ENCODE results near the gene MYO1F.

DNA sequence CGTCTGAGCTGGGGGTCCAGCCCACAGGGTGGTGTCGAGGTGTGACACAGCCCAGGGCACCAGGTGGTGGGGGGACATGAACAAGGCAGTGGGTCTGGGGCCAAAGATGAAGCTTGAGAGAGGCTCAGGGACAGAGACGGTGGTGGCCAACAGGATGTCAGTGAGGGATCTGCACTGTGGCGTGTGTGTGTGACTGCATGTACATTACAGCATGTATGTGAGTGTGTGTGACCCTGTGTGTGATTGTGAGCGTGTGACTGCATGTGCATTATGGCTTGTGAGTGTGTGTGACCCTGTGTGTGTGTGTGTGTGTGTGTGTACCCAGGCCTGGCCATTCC lies 31.7 kb upstream of the MYO1F start:
- TF ChIP-seq SUZ12 (IDR thresholded peaks at IDR 0.05), result no peak
- TF ChIP-seq LEF1 (IDR thresholded peaks at IDR 0.05; ENCODE audit: borderline replicate concordance), result no peak
- no peak for TF ChIP-seq HDGF (IDR thresholded peaks at IDR 0.05; ENCODE audit: borderline replicate concordance)
- no peak for TF ChIP-seq BHLHE40 (IDR thresholded peaks at IDR 0.05; ENCODE audit: borderline replicate concordance)
- no peak for TF ChIP-seq SP1 (IDR thresholded peaks at IDR 0.05)
- no peak for TF ChIP-seq TARDBP (IDR thresholded peaks at IDR 0.05)
- TF ChIP-seq FOXM1 (IDR thresholded peaks at IDR 0.05; ENCODE audit: borderline replicate concordance), result no peak
- no peak for TF ChIP-seq ELF4 (IDR thresholded peaks at IDR 0.05)
- TF ChIP-seq ARNT (IDR thresholded peaks at IDR 0.05), result no peak
- TF ChIP-seq FOXA1 (IDR thresholded peaks at IDR 0.05), result no peak
- TF ChIP-seq L3MBTL2 (conservative IDR thresholded peaks at IDR 0.05), result no peak
- TF ChIP-seq, protein P1, sequence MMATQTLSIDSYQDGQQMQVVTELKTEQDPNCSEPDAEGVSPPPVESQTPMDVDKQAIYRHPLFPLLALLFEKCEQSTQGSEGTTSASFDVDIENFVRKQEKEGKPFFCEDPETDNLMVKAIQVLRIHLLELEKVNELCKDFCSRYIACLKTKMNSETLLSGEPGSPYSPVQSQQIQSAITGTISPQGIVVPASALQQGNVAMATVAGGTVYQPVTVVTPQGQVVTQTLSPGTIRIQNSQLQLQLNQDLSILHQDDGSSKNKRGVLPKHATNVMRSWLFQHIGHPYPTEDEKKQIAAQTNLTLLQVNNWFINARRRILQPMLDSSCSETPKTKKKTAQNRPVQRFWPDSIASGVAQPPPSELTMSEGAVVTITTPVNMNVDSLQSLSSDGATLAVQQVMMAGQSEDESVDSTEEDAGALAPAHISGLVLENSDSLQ (IDR thresholded peaks at IDR 0.05), result no peak

Data from HEK293T (cell line).